ENCODE measurements around the gene STAT5B. TPM values are rescaled to one million over a fixed set of nuclear protein-coding genes. Genes with fewer than 3 reads are reported as not detected.

STAT5B gene
- total RNA-seq, 4 donors from 2014 or later = 57.6 to 72.6 (median 63.3) TPM

- H3K27ac ChIP-seq = no peak overlapping the region
- TF ChIP-seq CTCF (IDR thresholded peaks at IDR 0.05) (no peak), POLR2A (IDR thresholded peaks at IDR 0.05) (no peak)
- intact Hi-C loops (cut with DNase I) = no loop called here
- no peaks in the 10 kb centered on the region for H3K9me3 ChIP-seq
- no peak for DNase-seq
- peaks cover 4 to 7% of the 10 kb centered on the region in 2 donors for H3K4me1 ChIP-seq
- no peak overlapping the region for H3K4me3 ChIP-seq (replicated peaks in 1 of 3)
- peaks cover 40 to 64% of the 10 kb centered on the region in 2 donors for H3K36me3 ChIP-seq
- 86 to 88% methylated on average over 5 of the region's 5 CpGs for WGBS, 2 donors
- no peaks in the 10 kb centered on the region for H3K27me3 ChIP-seq
Measured at GRCh38 chr17:42317266-42317845, 41.2 kb upstream of the STAT5B start.

GRCh38 chr17:42316755-42317154 lies 40.6 kb upstream of the STAT5B start:
- Histone ChIP-seq H3K36me3 (peaks cover 36 to 58% of the 10 kb centered on the region in 2 donors), H3K4me3 (replicated peaks in 1 of 3) (no peak overlapping the region), H3K27ac (no peak overlapping the region), H3K4me1 (peaks cover 10 to 13% of the 10 kb centered on the region in 2 donors), H3K9me3 (no peaks in the 10 kb centered on the region), H3K27me3 (no peaks in the 10 kb centered on the region)
- no peak for DNase-seq
- TF ChIP-seq POLR2A (IDR thresholded peaks at IDR 0.05) (no peak), CTCF (IDR thresholded peaks at IDR 0.05) (no peak)
- intact Hi-C loops (cut with DNase I) = no loop called here
- WGBS, 2 donors = 84 to 86% methylated on average over 4 of the region's 4 CpGs

GRCh38 chr17:42315402-42316156 lies 39.4 kb upstream of the STAT5B start:
- Histone ChIP-seq H3K36me3 (peaks cover 36 to 52% of the 10 kb centered on the region in 2 donors), H3K27me3 (no peaks in the 10 kb centered on the region), H3K4me3 (replicated peaks in 1 of 3) (no peak overlapping the region), H3K4me1 (peaks cover 19 to 24% of the 10 kb centered on the region in 2 donors), H3K27ac (no peak overlapping the region), H3K9me3 (no peaks in the 10 kb centered on the region)
- intact Hi-C loops (cut with DNase I) = no loop called here
- TF ChIP-seq CTCF (IDR thresholded peaks at IDR 0.05) (no peak), POLR2A (IDR thresholded peaks at IDR 0.05) (no peak)
- DNase-seq = no peak
- WGBS, 2 donors = 84 to 90% methylated on average over 10 of the region's 10 CpGs

GRCh38 chr17:42313773-42314566 lies 37.8 kb upstream of the STAT5B start:
- Histone ChIP-seq H3K4me1 (peaks cover 19 to 26% of the 10 kb centered on the region in 2 donors), H3K9me3 (no peaks in the 10 kb centered on the region), H3K4me3 (replicated peaks in 1 of 3) (no peak overlapping the region), H3K27ac (no peak overlapping the region), H3K36me3 (peaks cover 32 to 45% of the 10 kb centered on the region in 2 donors), H3K27me3 (no peaks in the 10 kb centered on the region)
- TF ChIP-seq POLR2A (IDR thresholded peaks at IDR 0.05) (no peak), CTCF (IDR thresholded peaks at IDR 0.05) (no peak)
- intact Hi-C loops (cut with DNase I) = no loop called here
- no peak for DNase-seq
- 85 to 93% methylated on average over 10 to 12 of the region's 14 CpGs for WGBS, 2 donors

Data from thyroid gland (tissue), 4 donors.